K562 (cell line): ENCODE data around the gene ABCA1. TPM values are rescaled to one million over a fixed set of nuclear protein-coding genes. Genes with fewer than 3 reads are reported as not detected.

ENCODE experiments used
- CBX5 ChIP-seq: IDR thresholded peaks from 2 replicates; pipeline ENCODE4 v1.6.1; 2014; ENCODE audit warnings: low read depth, borderline replicate concordance
- FOXO4 ChIP-seq: fragments of 450-650 bp; formaldehyde crosslinking; IDR thresholded peaks from 2 replicates; pipeline ENCODE4 v1.4.0; 2020; ENCODE audit warnings: mild to moderate bottlenecking, moderate library complexity
- FUS ChIP-seq: fragments of 200-400 bp; formaldehyde crosslinking; optimal IDR thresholded peaks from 2 replicates; pipeline ENCODE3; 2017; ENCODE audit warnings: low read depth, low read length
- GTF2F1 ChIP-seq: IDR thresholded peaks from 2 replicates; pipeline ENCODE4 v1.6.1; 2011; ENCODE audit warnings: low read depth, low read length, improper control_type of control experiment
- HBP1 ChIP-seq: fragments of 450-650 bp; formaldehyde crosslinking; IDR thresholded peaks from 2 replicates; pipeline ENCODE4 v1.4.0; 2022; ENCODE audit warnings: missing genetic modification characterization
- HNRNPK ChIP-seq: fragments of 200-400 bp; formaldehyde crosslinking; IDR thresholded peaks from one replicate; pipeline ENCODE4 v1.6.1; 2018; ENCODE audit warnings: mild to moderate bottlenecking, low read depth, low read length; ENCODE audit not compliant: poor library complexity, severe bottlenecking
- HOMEZ ChIP-seq: fragments of 250-450 bp; sonication (Bioruptor Pico); IDR thresholded peaks from 2 replicates; pipeline ENCODE4 v1.4.0; 2020; ENCODE audit warnings: mild to moderate bottlenecking, moderate library complexity
- L3MBTL2 ChIP-seq: fragments of 450-650 bp; IDR thresholded peaks from 2 replicates; pipeline ENCODE4 v1.6.1; 2016; ENCODE audit warnings: mild to moderate bottlenecking, moderate library complexity
- MECOM ChIP-seq: fragments of 250-450 bp; sonication (Bioruptor Pico); IDR thresholded peaks from 2 replicates; pipeline ENCODE4 v1.8.0; 2022; ENCODE audit warnings: inconsistent platforms
- MYBL2 ChIP-seq, 2 experiments: fragments of 450-650 bp in 1 of 2; sonication (generic) in 1 of 2; formaldehyde crosslinking in 1 of 2; IDR thresholded peaks; 2 replicates each; pipeline versions ENCODE4 v1.6.1 to v1.8.1; 2017 to 2022; ENCODE audit warnings: borderline replicate concordance in 1 of 2, inconsistent platforms in 1 of 2, low read depth in 1 of 2, mild to moderate bottlenecking in 1 of 2, missing genetic modification reagents in 1 of 2, moderate library complexity in 1 of 2
- NR4A1 ChIP-seq, 2 experiments: fragments of 250-450 bp in 1 of 2; fragments of 450-650 bp in 1 of 2; sonication (Bioruptor Pico) in 1 of 2; IDR thresholded peaks; 2 replicates each; pipeline versions ENCODE4 v1.4.0 to v1.6.1; 2016 to 2020; ENCODE audit warnings: mild to moderate bottlenecking in 2 of 2, missing compliant biosample characterization in 1 of 2, missing genetic modification characterization in 1 of 2, moderate library complexity in 1 of 2
- SMARCE1 ChIP-seq: fragments of 450-650 bp; IDR thresholded peaks from 2 replicates; pipeline ENCODE4 v1.7.1; 2016; ENCODE audit warnings: mild to moderate bottlenecking
- STAG1 ChIP-seq: sonication (generic); formaldehyde crosslinking; IDR thresholded peaks from 2 replicates; pipeline ENCODE4 v1.5.0; 2020; ENCODE audit warnings: missing genetic modification reagents, borderline replicate concordance
- TAF9B ChIP-seq: fragments of 450-650 bp; IDR thresholded peaks from 2 replicates; pipeline ENCODE4 v1.6.1; 2018; ENCODE audit warnings: mild to moderate bottlenecking; ENCODE audit not compliant: partially characterized antibody
- ZBTB8A ChIP-seq: fragments of 450-650 bp; IDR thresholded peaks from 2 replicates; pipeline ENCODE4 v1.6.1; 2018; ENCODE audit warnings: mild to moderate bottlenecking, moderate library complexity; ENCODE audit not compliant: partially characterized antibody
- ZNF12 ChIP-seq: sonication (generic); formaldehyde crosslinking; IDR thresholded peaks from 2 replicates; pipeline ENCODE4 v1.4.0; 2020; ENCODE audit warnings: mild to moderate bottlenecking, missing genetic modification reagents
- ZNF121 ChIP-seq: sonication (generic); formaldehyde crosslinking; conservative IDR thresholded peaks from 2 replicates; pipeline ENCODE4 v1.8.0; 2022; ENCODE audit warnings: missing genetic modification reagents
- ZNF23 ChIP-seq: fragments of 250-450 bp; sonication (Bioruptor Pico); IDR thresholded peaks from 2 replicates; pipeline ENCODE4 v1.4.0; 2020; ENCODE audit warnings: mild to moderate bottlenecking
- ZNF507 ChIP-seq: conservative IDR thresholded peaks from 2 replicates; pipeline ENCODE4 v1.6.1; 2017; ENCODE audit warnings: missing genetic modification characterization, missing compliant biosample characterization
- polyA plus RNA-seq, 8 experiments: library from polyadenylated mRNA; depleted of rRNA in 4 of 8; stranded (reverse) in 5 of 8; unstranded in 3 of 8; fragments of >200 nt; fragmentation: Nextera tagmentation in 2 of 8; fragmentation: Illumina TruSeq in 1 of 8; extraction: Ambion mirVana in 2 of 8; extraction: Trizol in 1 of 8; gene quantifications; 2 replicates each; pipeline versions ENCODE4 v1.2.1 to v1.2.3, GENCODE V29; 2011 to 2014; ENCODE audit warnings: inconsistent platforms in 1 of 8, missing spikeins in 1 of 8
- total RNA-seq, 7 experiments: library from RNA; depleted of rRNA in 6 of 7; stranded (reverse); fragments of >200 nt in 6 of 7; fragmentation: Illumina TruSeq in 2 of 7; extraction: Trizol in 2 of 7; gene quantifications; 2 replicates each; pipeline versions ENCODE4 v1.2.1 to v1.2.3, GENCODE V29; 2011 to 2021; ENCODE audit warnings: low replicate concordance in 1 of 7
- TF ChIP-seq, protein P1 (sequence below): sonication (generic); formaldehyde crosslinking; IDR thresholded peaks from 2 replicates; pipeline ENCODE4 v1.8.0; 2022; ENCODE audit warnings: mild to moderate bottlenecking, missing genetic modification reagents, borderline replicate concordance

ABCA1 gene
- total and polyA plus RNA-seq, 9 of the 15 experiments (the other 6 are each of a cell fraction or from before 2014, with no cell fraction given) = under 0.01 to 0.18 (median 0.02) TPM; not detected in 5

GRCh38 chr9:104968025-104968982, 40.3 kb upstream of the ABCA1 start (continued):
- TF ChIP-seq FOXO4 (no peak), ZNF23 (no peak), MECOM (CRISPR knock-in tag) (no peak), ZNF121 (CRISPR knock-in tag) (no peak), HOMEZ (CRISPR knock-in tag) (no peak), MYBL2 (IDR thresholded peaks at IDR 0.05; ENCODE audit: low read depth) (no peak), MYBL2 (CRISPR knock-in tag; IDR thresholded peaks at IDR 0.05; ENCODE audit: borderline replicate concordance) (no peak), STAG1 (CRISPR knock-in tag) (no peak), ZNF12 (CRISPR knock-in tag) (no peak), TAF9B (no peak), SMARCE1 (no peak), FUS (no peak), GTF2F1 (no peak), HNRNPK (no peak), CBX5 (no peak), L3MBTL2 (peak; percentile 60; the same call in 1 of the 2 replicates), NR4A1 (CRISPR knock-in tag; IDR thresholded peaks at IDR 0.05) (no peak), NR4A1 (tag; IDR thresholded peaks at IDR 0.05) (no peak), ZNF507 (tag) (no peak), HBP1 (CRISPR knock-in tag) (no peak), ZBTB8A (no peak)
- TF ChIP-seq, protein P1, sequence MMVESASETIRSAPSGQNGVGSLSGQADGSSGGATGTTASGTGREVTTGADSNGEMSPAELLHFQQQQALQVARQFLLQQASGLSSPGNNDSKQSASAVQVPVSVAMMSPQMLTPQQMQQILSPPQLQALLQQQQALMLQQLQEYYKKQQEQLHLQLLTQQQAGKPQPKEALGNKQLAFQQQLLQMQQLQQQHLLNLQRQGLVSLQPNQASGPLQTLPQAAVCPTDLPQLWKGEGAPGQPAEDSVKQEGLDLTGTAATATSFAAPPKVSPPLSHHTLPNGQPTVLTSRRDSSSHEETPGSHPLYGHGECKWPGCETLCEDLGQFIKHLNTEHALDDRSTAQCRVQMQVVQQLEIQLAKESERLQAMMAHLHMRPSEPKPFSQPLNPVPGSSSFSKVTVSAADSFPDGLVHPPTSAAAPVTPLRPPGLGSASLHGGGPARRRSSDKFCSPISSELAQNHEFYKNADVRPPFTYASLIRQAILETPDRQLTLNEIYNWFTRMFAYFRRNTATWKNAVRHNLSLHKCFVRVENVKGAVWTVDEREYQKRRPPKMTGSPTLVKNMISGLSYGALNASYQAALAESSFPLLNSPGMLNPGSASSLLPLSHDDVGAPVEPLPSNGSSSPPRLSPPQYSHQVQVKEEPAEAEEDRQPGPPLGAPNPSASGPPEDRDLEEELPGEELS (CRISPR knock-in tag) = no peak
